ENCODE measurements around the gene RAD18. TPM values are rescaled to one million over a fixed set of nuclear protein-coding genes. Genes with fewer than 3 reads are reported as not detected.

The RAD18 gene
- total RNA-seq, 5 donors from 2014 or later (not counting 1 experiment from before 2014, with no cell fraction given): 13.7 to 18.5 (median 16.5) TPM

- Mint-ChIP-seq H3K4me1 (peaks cover 0 to 4% (median 1%) of the 10 kb centered on the region in 3 donors), H3K9me3 (no peaks in the 10 kb centered on the region), H3K27ac (no peak overlapping the region), H3K4me3 (no peak overlapping the region), H3K27me3 (no peaks in the 10 kb centered on the region), H3K36me3 (no peaks in the 10 kb centered on the region)
- WGBS (ENCODE audit: insufficient coverage): no CpG with 5 or more reads among the region's 4 CpGs
- DNase-seq: no peak
- Histone ChIP-seq H3K27ac (ENCODE audit: low read length) (no peak overlapping the region), H3K4me1 (ENCODE audit: control insufficient read depth in 1 of 2, extremely low read depth in 1 of 2, insufficient read depth in 2 of 2, low read length in 2 of 2) (peaks cover 0 to 3% of the 10 kb centered on the region in 2 experiments), H3K36me3 (ENCODE audit: control insufficient read depth in 2 of 2, extremely low read depth in 1 of 2, insufficient read depth in 1 of 2, low read length in 1 of 2) (no peaks in the 10 kb centered on the region), H3K27me3 (replicated peaks in 1 of 2; ENCODE audit: control insufficient read depth in 2 of 2, extremely low read depth in 1 of 2, insufficient read depth in 2 of 2, low read length in 1 of 2) (peaks cover 0 to 3% of the 10 kb centered on the region in 2 experiments), H3K4me3 (ENCODE audit: control insufficient read depth in 1 of 2, extremely low read depth in 1 of 2, low read length in 1 of 2) (no peak overlapping the region), H3K9me3 (no peaks in the 10 kb centered on the region)
- ChIA-PET POLR2A (no interaction called here), CTCF (interaction anchor here (0.7 to 1.0 kb wide), 2 partner anchors 18 to 22 kb away, joined by 3 read pairs; no protein-coding TSS in a partner anchor)
- ATAC-seq (replicated peaks in 1 of 4): no peak
Observed at GRCh38 chr3:8992199-8992598, 28.9 kb upstream of the RAD18 start.

GRCh38 chr3:8990266-8991215 lies 27.3 kb upstream of the RAD18 start:
- no peaks in the 10 kb centered on the region for H3K36me3 Mint-ChIP-seq
- ATAC-seq (replicated peaks in 1 of 4): no peak

GRCh38 chr3:8988791-8989558 lies 25.7 kb upstream of the RAD18 start:
- Histone ChIP-seq H3K27ac (ENCODE audit: low read length) (no peak overlapping the region), H3K9me3 (no peaks in the 10 kb centered on the region), H3K4me1 (ENCODE audit: control insufficient read depth in 1 of 2, extremely low read depth in 1 of 2, insufficient read depth in 2 of 2, low read length in 2 of 2) (peaks cover 0 to 3% of the 10 kb centered on the region in 2 experiments), H3K4me3 (ENCODE audit: control insufficient read depth in 1 of 2, extremely low read depth in 1 of 2, low read length in 1 of 2) (no peak overlapping the region), H3K36me3 (ENCODE audit: control insufficient read depth in 2 of 2, extremely low read depth in 1 of 2, insufficient read depth in 1 of 2, low read length in 1 of 2) (no peaks in the 10 kb centered on the region), H3K27me3 (replicated peaks in 1 of 2; ENCODE audit: control insufficient read depth in 2 of 2, extremely low read depth in 1 of 2, insufficient read depth in 2 of 2, low read length in 1 of 2) (peaks cover 0 to 5% of the 10 kb centered on the region in 2 experiments)
- ATAC-seq (replicated peaks in 1 of 4): no peak
- H3K27ac Mint-ChIP-seq: no peak overlapping the region
- WGBS (ENCODE audit: insufficient coverage): 92% methylated on average over 5 of the region's 8 CpGs
- H3K9me3 Mint-ChIP-seq: no peaks in the 10 kb centered on the region
- H3K4me3 Mint-ChIP-seq: no peak overlapping the region
- H3K36me3 Mint-ChIP-seq: no peaks in the 10 kb centered on the region
- no peak for DNase-seq
- ChIA-PET POLR2A (no interaction called here), CTCF (interaction anchor here (1.2 to 4.0 kb wide), 4 partner anchors 312 to 315 kb away, joined by 3 to 21 read pairs (median 7); no protein-coding TSS in a partner anchor)
- no peaks in the 10 kb centered on the region for H3K27me3 Mint-ChIP-seq
- peaks cover 0 to 4% (median 1%) of the 10 kb centered on the region in 3 donors for H3K4me1 Mint-ChIP-seq

More at GRCh38 chr3:8990266-8991215, 27.3 kb upstream of the RAD18 start:
- Histone ChIP-seq H3K9me3 (no peaks in the 10 kb centered on the region), H3K4me3 (ENCODE audit: control insufficient read depth in 1 of 2, extremely low read depth in 1 of 2, low read length in 1 of 2) (no peak overlapping the region), H3K4me1 (ENCODE audit: control insufficient read depth in 1 of 2, extremely low read depth in 1 of 2, insufficient read depth in 2 of 2, low read length in 2 of 2) (peaks cover 0 to 3% of the 10 kb centered on the region in 2 experiments), H3K27ac (ENCODE audit: low read length) (no peak overlapping the region), H3K36me3 (ENCODE audit: control insufficient read depth in 2 of 2, extremely low read depth in 1 of 2, insufficient read depth in 1 of 2, low read length in 1 of 2) (no peaks in the 10 kb centered on the region), H3K27me3 (replicated peaks in 1 of 2; ENCODE audit: control insufficient read depth in 2 of 2, extremely low read depth in 1 of 2, insufficient read depth in 2 of 2, low read length in 1 of 2) (peaks cover 0 to 5% of the 10 kb centered on the region in 2 experiments)
- no peak for DNase-seq
- CTCF ChIA-PET: interaction anchor here in 1 of 2 donors (1.3 kb wide), 1 partner anchor 313 kb away, joined by 8 read pairs; no protein-coding TSS in a partner anchor
- Mint-ChIP-seq H3K27me3 (no peaks in the 10 kb centered on the region), H3K4me3 (no peak overlapping the region), H3K4me1 (peaks cover 0 to 4% (median 1%) of the 10 kb centered on the region in 3 donors), H3K27ac (no peak overlapping the region), H3K9me3 (no peaks in the 10 kb centered on the region)
- POLR2A ChIA-PET: no interaction called here
- WGBS (ENCODE audit: insufficient coverage): 90% methylated on average over 33 of the region's 36 CpGs

GRCh38 chr3:8988384-8988655 lies 25.0 kb upstream of the RAD18 start:
- H3K27ac ChIP-seq (ENCODE audit: low read length): no peak overlapping the region
- H3K36me3 ChIP-seq (ENCODE audit: control insufficient read depth in 2 of 2, extremely low read depth in 1 of 2, insufficient read depth in 1 of 2, low read length in 1 of 2): no peaks in the 10 kb centered on the region
- no peaks in the 10 kb centered on the region for H3K36me3 Mint-ChIP-seq
- no peak overlapping the region for H3K27ac Mint-ChIP-seq
- ATAC-seq (replicated peaks in 1 of 4): no peak
- ChIA-PET POLR2A (no interaction called here), CTCF (interaction anchor here (0.6 to 4.0 kb wide), 6 partner anchors 16 to 697 kb away, joined by 3 to 21 read pairs (median 4); no protein-coding TSS in a partner anchor)
- H3K4me3 ChIP-seq (ENCODE audit: control insufficient read depth in 1 of 2, extremely low read depth in 1 of 2, low read length in 1 of 2): no peak overlapping the region
- no peaks in the 10 kb centered on the region for H3K9me3 ChIP-seq
- H3K9me3 Mint-ChIP-seq: no peaks in the 10 kb centered on the region
- WGBS (ENCODE audit: insufficient coverage): 81% methylated on average over 2 of the region's 2 CpGs
- H3K4me3 Mint-ChIP-seq: no peak overlapping the region
- H3K27me3 ChIP-seq (replicated peaks in 1 of 2; ENCODE audit: control insufficient read depth in 2 of 2, extremely low read depth in 1 of 2, insufficient read depth in 2 of 2, low read length in 1 of 2): peaks cover 0 to 5% of the 10 kb centered on the region in 2 experiments
- H3K27me3 Mint-ChIP-seq: no peaks in the 10 kb centered on the region
- no peak for DNase-seq
- peaks cover 0 to 4% (median 1%) of the 10 kb centered on the region in 3 donors for H3K4me1 Mint-ChIP-seq
- peaks cover 0 to 3% of the 10 kb centered on the region in 2 experiments for H3K4me1 ChIP-seq (ENCODE audit: control insufficient read depth in 1 of 2, extremely low read depth in 1 of 2, insufficient read depth in 2 of 2, low read length in 2 of 2)

- Histone ChIP-seq H3K9me3 (no peaks in the 10 kb centered on the region), H3K4me1 (ENCODE audit: control insufficient read depth in 1 of 2, extremely low read depth in 1 of 2, insufficient read depth in 2 of 2, low read length in 2 of 2) (peaks cover 0 to 3% of the 10 kb centered on the region in 2 experiments), H3K27ac (ENCODE audit: low read length) (no peak overlapping the region), H3K4me3 (ENCODE audit: control insufficient read depth in 1 of 2, extremely low read depth in 1 of 2, low read length in 1 of 2) (no peak overlapping the region), H3K36me3 (ENCODE audit: control insufficient read depth in 2 of 2, extremely low read depth in 1 of 2, insufficient read depth in 1 of 2, low read length in 1 of 2) (no peaks in the 10 kb centered on the region), H3K27me3 (replicated peaks in 1 of 2; ENCODE audit: control insufficient read depth in 2 of 2, extremely low read depth in 1 of 2, insufficient read depth in 2 of 2, low read length in 1 of 2) (peaks cover 0 to 5% of the 10 kb centered on the region in 2 experiments)
- WGBS (ENCODE audit: insufficient coverage): 36% methylated on average over 9 of the region's 15 CpGs
- H3K4me1 Mint-ChIP-seq: peaks cover 0 to 4% (median 1%) of the 10 kb centered on the region in 3 donors
- peak in 32 of 35 experiments; percentile 21 to 75 (median 50) for DNase-seq
- ChIA-PET POLR2A (no interaction called here), CTCF (interaction anchor here (0.6 to 4.0 kb wide), 7 partner anchors 13 to 698 kb away, joined by 3 to 21 read pairs (median 4); no protein-coding TSS in a partner anchor)
- no peak overlapping the region for H3K27ac Mint-ChIP-seq
- H3K36me3 Mint-ChIP-seq: no peaks in the 10 kb centered on the region
- H3K9me3 Mint-ChIP-seq: no peaks in the 10 kb centered on the region
- ATAC-seq (replicated peaks in 1 of 4): peak in 3 of 4 experiments; percentile 83 to 90 (median 84)
- H3K4me3 Mint-ChIP-seq: peak overlapping the region in 2 of 3 donors; percentile 17 to 18
- no peaks in the 10 kb centered on the region for H3K27me3 Mint-ChIP-seq
Observed at GRCh38 chr3:8987645-8988383, 24.5 kb upstream of the RAD18 start.
